Daoy (cell line): Measurements from ENCODE around the gene OTOP3. TPM values are rescaled to one million over a fixed set of nuclear protein-coding genes. Genes with fewer than 3 reads are reported as not detected.
"Not testable (repeated sequence)": the region's sequence is repeated elsewhere in the genome, so short reads cannot be mapped to it uniquely, and the experiment has no call there.

Experiments
- DNase-seq: peaks from one replicate; pipeline ENCODE4 v3.0.0-alpha.2; 2015; ENCODE audit warnings: low read depth
- total RNA-seq: library from RNA; depleted of rRNA; stranded (reverse); fragments of >200 nt; shearing (Covaris generic); gene quantifications from 2 replicates; pipeline ENCODE4 v1.2.3, GENCODE V29; 2014; rRNA removed

Gene OTOP3, protein sequence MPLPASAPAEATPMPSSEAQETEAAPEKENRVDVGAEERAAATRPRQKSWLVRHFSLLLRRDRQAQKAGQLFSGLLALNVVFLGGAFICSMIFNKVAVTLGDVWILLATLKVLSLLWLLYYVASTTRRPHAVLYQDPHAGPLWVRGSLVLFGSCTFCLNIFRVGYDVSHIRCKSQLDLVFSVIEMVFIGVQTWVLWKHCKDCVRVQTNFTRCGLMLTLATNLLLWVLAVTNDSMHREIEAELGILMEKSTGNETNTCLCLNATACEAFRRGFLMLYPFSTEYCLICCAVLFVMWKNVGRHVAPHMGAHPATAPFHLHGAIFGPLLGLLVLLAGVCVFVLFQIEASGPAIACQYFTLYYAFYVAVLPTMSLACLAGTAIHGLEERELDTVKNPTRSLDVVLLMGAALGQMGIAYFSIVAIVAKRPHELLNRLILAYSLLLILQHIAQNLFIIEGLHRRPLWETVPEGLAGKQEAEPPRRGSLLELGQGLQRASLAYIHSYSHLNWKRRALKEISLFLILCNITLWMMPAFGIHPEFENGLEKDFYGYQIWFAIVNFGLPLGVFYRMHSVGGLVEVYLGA
- not detected in 2 replicates for total RNA-seq

DNA sequence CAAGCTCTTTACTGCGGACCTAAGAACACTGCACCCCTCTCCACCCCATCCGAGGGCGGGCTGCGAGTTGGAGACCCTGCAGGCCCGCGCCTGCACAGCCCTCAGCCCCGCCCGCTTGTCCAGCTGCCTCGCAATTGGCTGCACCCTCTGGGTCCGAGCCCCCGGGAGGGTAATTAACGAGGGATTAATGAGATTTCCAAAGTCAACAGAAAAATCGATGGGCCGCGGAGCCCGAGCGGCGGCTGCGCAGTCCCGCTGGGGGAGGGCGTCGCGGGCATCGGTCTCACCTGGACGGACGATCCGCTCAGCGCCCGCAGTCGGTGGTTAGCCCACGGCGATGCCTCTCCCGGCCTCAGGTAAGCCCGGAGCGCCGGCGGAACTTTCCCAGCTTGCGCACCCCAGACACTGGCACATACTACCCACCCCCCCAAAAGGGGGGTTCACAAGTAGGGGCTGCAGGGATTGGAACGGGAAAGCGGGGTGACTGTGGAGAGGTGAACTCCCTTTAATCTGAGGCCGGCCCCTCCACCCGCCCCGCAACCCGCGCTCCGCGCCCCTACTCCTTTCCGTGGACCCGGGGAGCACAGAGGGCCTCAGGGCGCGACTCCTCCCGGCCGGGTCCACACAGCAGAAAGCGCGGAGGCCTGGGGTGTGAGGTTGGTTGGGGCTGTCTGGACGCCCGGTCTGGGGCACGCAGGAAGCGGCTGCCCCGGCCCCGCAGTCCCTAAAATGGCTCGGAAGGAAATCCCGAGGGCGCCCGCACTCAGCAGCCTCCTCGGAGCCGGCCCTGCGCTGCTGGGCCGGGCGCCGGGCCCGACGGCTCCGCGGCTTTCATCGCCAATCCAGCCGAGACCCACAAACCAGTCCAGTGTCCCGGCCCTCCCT lies at the start of gene OTOP3:
OTOP3 (plus strand) TSS at position 314 of the 885 bp plus-strand sequence; CDS start at position 338, 24 bp downstream.
- DNase-seq: no peak

DNA sequence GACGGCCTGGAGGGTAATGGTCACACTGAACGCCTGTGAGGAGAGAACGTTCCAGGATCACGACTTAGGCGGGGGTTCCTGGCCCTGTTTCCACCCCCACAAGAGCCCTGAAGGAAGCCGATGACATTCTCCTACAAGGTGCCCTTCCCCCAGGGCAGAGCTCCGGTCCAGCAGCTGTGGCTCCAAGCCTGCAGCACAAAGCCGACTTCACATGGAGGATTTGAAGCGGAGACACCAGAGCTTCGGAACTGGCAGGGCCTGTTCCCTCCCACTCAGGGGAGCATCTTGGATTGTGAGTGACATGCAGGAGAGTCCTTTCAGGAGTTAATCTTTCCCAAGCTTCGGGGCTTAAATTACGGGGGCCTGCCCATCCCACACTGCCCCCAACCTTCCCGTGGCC lies 47.2 kb upstream of the OTOP3 start:
- DNase-seq: no peak

DNA sequence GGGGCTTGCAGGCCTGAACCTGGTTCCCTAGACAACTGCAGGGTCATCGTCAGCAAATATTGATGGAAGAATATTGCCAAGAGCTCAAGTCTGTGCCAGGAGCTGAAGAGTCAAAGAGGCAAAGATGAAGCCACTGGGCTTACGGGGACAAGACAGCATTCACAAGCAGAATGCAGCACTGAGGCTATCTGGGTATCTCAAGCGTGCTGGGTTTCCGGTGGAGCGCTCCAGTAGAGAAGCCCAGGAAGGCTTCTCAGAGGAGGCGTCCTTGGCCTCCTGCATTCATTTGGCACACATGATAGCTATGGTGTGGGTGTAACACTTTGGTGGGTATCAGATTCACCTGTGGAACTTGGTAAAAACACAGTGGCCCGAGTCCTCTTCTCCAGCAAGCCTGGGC lies 45.1 kb upstream of the OTOP3 start:
- DNase-seq: no peak

DNA sequence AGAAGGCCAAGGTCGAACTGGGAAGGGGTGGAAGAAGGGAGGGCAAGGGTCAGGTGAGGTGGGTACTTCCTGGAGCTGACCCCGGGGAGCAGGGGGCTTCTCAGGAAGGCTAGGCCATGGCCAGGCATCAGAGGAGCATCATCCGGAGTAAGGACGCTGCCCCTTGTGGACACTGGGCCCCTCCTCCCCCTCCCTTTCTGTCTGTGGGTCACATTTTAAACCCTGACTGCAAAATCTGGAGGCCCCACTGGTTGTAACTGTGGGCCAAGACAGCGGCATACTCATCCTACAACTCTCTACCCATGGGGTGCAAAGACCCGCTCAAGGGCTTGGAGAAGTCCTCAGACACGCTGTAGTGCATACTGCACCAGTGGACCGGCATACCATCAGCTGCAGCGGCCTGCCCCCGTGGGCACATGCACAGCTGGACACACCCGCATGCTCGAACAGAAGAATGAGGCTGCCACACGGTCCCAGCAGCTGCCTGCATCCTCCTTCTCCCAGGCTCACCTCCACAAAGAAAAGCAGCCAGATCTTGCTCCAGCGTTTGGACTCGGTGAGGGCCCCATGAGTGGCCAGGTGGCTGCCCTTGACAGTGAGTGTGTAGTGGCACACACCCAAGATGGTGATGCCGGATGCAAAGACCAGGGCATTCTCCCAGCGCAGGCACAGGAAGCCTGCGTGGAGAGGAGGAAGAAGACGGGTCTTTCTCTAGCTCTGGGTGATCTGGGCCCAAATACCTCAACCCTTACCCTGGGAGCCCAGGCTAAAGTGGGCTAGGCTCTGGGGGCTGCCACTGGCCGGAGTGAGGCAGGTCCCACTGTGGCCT lies 43.5 kb upstream of the OTOP3 start:
- DNase-seq: no peak

DNA sequence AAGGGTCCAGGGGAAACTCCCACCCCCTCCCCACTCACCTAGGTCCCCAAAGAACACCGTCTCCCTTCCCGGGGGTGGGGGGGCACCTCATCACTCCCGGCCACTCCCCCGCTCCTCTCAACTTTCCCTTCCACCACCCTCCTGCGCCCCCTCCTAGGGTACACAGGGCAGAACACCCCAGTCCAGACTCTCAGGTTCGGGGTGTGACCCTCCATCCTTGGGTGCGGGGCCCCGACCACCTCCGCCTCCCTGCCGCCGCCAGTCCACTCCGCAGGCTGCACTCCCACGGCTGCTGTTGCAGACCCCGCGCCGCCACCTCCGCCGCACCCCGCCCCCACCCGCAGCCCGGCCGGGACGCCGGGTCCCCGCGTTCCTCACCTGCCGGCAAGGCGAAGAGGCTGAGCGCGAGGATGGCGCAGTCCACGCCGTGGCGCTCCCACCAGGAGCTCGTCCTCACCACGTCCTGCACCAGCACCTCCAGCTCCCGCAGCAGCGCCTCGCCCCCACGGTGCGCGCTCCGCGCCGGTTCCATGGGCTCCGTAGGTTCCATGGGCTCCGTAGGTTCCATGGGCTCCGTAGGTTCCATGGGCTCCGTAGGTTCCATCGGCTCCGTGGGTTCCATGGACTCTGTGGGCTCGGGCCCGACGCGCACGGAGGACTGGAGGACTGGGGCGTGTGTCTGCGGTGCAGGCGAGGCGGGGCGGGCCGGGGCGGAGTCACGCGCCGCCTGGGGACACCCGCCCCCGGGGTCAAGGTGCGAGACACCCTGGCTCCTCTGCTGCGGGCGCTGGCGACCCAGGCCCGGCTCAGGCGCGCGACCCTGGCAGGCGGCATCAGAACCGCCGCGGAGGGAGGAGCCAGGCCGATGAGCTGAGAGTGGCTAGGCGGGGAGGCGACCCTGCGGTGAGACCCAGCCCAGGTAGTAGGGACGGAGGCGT lies 42.5 kb upstream of the OTOP3 start, which contains the start of gene FADS6:
FADS6 (minus strand) TSS at position 660 of the 938 bp plus-strand sequence; CDS start at position 622, 38 bp downstream.
- no peak for DNase-seq

DNA sequence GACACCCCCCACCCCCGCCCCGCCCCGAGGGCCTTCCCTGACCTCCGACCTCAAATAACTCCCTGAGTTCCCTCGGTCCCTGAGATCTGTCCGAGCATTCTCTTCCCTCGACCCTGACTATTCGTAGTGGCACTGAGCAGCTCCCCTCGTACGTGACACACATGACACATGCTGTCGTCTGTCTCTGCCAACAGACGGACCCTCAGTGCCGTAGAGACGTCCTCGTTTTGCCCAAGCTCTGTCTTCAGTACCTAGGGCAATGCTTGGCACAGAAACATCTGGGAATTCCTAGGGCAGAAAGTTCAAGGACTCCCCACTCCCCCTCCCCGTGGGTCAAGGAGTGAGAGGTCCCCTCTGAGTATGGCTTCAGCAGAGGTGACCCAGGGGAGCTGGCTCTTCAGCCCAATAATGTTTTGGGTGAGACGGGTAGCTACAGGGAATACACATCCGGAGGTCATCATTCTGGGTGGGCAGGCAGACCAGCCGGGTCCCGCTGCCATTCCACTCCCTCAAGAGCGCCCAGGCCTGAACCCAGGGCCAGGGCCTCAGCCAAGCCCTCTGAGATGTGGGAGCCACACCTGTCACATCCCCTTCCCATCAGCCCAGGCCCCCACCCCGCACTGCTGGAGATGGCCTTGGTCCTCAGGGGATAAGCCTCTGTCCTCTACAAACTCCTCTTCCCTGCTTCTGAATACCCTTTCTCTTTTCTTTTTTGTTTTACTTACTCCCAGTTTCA lies 41.6 kb upstream of the OTOP3 start:
- no peak for DNase-seq

DNA sequence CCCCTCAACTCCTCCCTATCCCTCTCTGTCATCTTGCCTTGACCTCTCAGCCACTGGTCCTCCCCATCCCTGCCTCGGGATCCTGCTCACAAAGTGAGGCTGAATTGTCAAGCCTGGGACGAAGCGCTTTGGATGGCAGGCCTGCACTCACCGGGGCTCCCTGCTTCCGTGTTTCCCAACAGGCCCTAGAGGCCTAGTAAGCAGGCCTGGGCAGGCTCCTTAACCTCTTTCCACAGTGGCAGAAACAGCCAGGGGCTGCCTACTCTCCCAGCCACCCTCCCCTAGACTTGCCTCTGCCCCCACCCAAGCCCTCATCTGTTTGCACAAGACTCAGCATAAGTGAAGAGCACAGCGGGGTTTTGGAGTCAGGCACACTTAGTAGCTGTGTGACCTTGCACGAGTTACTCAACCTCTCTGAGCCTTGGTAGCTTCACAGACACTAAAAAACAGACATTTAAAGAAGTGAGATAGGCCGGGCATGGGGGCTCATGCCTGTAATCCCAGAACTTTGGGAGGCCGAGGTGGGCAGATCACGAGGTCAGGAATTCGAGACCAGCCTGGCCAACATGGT lies 37.2 kb upstream of the OTOP3 start:
- no peak for DNase-seq

DNA sequence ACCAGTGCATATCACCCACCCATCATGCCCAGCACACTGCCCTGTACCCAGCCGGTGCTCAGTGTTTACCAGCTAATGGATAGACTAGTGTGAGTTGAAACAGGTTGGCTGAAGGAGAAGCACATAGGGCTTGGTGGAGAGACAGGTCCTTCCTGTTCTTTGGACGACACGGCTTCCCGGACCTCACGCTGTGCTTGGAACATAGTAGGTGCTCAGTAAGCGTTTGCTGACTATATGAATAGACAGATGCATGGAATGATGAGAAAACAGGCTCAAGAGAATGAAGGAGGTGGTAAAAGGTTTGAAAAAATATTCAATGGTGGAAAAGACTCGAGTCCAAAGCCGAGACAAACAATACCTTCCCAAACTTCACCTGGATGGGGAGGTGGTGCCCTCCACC lies 35.5 kb upstream of the OTOP3 start:
- no peak for DNase-seq

DNA sequence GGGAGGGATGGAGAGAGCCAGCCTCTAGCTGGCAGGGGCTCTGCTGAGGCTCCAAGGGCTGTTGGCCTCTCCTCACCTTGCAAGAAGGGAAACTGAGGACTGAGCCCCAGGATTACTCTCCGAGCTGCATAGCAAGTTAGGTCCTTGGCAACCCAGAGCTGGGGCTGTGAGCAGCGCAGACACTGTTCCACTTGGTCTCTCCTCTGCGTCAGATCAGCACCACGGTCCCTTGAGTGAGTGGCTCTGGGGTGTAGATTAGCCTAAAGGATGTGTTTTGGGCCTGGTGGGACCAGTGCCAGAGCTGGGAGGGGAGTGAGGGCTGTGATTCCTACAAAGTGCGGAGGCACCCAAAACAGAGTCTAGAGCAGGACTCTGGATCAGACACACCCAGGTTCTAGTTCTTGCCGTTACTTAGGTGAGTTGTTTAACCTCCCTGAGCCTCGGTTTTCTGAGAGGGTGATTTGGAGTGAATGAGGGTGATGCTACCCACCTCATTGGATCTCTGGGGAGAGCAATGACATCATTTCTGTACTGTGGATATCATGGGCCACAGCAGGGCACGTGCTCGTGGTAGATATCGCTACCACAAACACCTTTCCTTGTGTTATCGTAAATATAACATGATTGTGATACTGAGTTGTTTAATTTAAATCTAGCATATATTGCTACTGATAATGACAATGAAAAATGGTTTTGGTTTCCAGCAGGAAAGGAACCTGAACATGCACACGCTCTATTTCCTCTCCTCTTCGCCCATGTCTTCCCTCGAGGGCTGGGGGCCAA lies 34.2 kb upstream of the OTOP3 start:
- DNase-seq: no peak

DNA sequence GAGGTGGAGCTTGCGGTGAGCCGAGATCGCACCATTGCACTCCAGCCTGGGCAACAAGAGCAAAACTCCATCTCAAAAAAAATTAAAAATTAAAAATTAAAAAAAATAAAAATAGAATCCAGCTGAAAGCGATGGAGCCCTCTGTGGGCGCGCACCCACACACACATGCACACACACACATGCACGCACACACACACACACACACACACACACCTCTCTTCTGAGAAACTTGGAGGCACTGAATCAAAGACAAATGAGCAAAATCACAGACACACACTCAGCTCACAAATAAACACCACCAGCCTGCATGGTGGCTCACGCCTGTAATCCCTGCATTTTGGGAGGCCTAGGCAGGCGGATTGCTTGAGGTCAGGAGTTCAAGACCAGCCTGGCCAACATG lies 32.7 kb upstream of the OTOP3 start:
- DNase-seq: no peak

DNA sequence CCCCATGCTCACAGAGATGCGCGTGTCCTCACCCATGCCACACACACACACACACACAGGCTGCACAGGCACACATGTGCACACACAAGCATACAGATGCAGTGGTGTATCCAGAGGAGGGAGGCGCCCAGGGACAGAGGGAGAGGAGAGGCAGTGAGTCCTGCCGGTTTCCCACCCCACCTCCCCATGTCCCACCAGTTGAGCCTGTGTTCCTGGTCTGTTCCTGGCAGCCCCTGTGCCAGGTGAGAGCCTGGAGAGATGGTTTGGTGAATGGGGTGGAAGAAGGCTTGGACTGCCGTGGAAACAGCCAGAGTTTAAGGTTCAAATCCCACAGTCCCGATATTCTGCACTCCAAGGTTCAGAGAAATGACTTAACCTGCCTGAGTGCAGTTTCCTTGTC lies 32.0 kb upstream of the OTOP3 start:
- no peak for DNase-seq

DNA sequence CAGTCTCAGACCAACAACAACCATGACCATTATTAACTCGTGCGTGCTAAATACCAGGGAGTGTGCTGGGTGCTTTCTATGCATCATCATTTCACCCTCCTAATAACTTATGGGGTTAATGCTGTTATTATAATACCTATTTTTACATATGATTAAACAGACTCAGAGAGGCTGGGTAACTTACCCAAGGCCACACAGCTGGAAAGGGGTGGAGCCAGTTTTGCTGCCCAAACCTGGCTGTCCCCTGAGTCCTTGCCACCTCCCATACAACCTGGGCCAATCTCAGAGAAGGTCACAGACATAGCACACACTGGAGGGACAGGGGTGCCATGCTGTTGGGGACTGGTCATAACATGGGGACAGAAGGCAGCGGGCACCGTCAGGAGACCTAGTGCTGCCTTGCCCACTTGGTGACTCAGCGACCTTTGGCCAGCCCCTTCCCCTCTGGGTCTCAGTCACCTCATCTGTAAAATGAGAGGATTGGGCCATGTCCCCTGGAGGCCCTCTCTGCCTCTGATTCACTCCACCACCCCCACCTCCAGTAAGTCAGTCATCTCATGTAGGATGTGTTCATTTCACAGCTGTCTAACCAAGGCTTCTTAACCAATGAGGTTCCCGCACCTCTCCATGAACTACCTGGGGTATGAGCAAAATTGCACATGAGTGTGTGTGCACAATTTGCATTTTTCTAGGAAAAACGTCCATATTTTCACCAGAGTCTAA lies 30.9 kb upstream of the OTOP3 start:
- DNase-seq: no peak

DNA sequence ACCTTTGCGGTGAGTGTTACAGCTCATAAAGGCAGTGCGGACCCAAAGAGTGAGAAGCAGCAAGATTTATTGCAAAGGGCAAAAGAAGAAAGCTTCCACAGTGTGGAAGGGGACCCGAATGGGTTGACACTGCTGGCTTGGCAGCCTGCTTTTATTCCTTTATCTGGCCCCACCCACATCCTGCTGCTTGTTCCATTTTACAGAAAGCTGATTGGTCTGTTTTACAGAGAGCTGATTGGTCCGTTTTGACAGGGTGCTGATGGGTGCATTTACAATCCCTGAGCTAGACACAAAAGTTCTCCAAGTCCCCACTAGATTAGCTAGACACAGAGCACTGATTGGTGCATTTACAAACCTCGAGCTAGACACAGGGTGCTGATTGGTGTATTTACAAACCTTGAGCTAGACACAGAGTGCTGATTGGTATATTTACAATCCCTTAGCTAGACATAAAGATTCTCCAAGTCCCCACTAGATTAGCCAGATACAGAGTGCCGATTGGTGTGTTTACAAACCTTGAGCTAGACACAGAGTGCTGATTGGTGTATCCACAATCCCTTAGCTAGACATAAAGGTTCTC lies 29.4 kb upstream of the OTOP3 start:
- DNase-seq: not testable (repeated sequence)

DNA sequence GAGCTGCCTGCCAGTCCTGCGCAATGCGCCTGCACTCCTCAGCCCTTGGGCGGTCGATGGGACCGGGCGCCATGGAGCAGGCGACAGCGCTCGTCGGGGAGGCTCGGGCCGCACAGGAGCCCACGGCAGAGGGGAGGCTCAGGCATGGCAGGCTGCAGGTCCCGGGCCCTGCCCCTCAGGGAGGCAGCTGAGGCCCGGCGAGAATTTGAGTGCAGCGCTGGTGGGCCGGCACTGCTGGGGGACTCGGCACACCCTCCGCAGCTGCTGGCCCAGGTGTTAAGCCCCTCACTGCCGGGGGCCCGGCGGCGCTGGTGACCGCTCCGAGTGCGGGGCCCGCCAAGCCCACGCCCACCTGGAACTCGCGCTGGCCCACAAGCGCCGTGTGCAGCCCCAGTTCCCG lies 28.7 kb upstream of the OTOP3 start:
- DNase-seq: no peak

DNA sequence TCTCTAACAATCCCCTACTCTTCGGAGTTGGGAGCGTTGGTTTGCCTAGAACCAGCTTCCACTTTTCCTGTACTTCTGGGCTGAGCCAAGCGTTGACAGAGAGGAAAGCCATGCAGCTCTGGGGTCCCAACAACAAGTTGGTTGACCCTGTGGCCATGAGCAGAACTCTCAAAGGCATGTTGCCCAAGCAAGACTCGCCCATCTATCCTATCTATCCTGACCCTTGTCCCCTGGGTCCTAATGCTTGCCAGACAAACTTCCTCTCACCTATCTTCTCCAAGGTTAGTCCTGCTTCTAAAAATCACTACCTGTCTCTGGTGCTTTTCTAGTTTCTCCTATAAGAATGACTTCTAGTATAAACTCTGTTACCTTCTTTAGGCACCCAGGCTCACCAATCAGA lies 26.6 kb upstream of the OTOP3 start:
- not testable (repeated sequence) for DNase-seq

DNA sequence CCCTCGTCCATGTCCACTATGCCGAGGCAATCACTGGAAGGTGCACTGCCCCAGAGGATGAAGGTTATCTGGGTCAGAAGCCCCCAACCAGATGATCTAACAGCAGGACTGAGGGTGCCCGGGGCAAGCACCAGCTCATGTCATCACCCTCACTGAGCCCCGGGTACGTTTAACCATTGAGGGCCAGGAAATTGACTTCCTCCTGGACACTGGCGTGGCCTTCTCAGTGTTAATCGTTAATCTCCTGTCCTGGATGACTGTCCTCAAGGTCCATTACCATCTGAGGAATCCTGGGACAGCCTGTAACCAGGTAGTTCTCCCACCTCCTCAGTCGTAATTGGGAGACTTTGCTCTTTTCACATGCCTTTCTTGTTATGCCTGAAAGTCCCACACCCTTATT lies 24.3 kb upstream of the OTOP3 start:
- DNase-seq: not testable (repeated sequence)

DNA sequence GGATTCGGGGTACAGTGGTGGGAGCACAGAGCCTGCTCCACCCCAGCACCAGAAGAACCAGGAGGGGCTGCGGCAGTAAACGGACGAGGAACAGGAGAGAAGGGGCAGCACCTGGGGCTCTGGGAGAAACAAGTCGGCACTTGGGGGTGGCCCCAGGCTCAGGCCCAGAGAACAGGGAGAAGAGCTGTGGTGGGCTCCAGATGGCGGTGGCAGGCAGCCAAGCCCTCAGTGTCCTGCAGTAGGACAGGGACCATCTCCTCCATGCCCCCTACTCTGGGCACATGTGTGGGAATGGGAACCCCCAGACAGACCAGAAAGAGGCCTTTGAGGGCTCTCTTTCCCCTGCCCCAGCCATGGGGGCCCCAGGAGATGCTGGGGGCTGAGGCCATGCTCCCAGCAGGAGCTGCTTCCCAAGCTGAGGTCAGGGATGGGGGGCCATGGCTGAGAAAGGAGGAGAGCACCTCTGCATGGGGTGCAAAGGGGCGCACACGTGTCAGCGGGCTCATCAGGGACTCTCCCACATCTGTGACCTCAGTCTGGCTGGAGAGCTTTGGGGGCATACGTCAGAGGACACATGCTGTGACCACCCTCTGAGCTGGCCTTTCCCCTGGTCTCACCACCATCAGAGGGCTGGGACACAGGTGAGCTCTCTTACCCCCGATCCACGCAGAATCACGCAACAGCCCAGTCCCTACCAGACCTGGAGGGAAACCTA lies 19.4 kb upstream of the OTOP3 start:
- no peak for DNase-seq
